HFF-Myc (cell line): ENCODE measurements around the gene ABCB6.
"Not testable (repeated sequence)": the region's sequence is repeated elsewhere in the genome, so short reads cannot be mapped to it uniquely, and the experiment has no call there.

ENCODE experiments used
- DNase-seq: peaks from one replicate; pipeline ENCODE4 v3.0.0-alpha.2; 2011; ENCODE audit warnings: low read depth; ENCODE audit errors: extremely low read depth
- H3K4me3 ChIP-seq: replicated peaks from 2 replicates; pipeline ENCODE4 v1.5.1; 2011; ENCODE audit warnings: low read depth, mild to moderate bottlenecking, control low read depth, low read length
- TF ChIP-seq, protein P1 (sequence below): IDR thresholded peaks from 2 replicates; pipeline ENCODE4 v1.5.1; 2012; ENCODE audit warnings: mild to moderate bottlenecking, low read depth, low read length, control low read depth; ENCODE audit errors: missing control alignments

Gene ABCB6

DNA sequence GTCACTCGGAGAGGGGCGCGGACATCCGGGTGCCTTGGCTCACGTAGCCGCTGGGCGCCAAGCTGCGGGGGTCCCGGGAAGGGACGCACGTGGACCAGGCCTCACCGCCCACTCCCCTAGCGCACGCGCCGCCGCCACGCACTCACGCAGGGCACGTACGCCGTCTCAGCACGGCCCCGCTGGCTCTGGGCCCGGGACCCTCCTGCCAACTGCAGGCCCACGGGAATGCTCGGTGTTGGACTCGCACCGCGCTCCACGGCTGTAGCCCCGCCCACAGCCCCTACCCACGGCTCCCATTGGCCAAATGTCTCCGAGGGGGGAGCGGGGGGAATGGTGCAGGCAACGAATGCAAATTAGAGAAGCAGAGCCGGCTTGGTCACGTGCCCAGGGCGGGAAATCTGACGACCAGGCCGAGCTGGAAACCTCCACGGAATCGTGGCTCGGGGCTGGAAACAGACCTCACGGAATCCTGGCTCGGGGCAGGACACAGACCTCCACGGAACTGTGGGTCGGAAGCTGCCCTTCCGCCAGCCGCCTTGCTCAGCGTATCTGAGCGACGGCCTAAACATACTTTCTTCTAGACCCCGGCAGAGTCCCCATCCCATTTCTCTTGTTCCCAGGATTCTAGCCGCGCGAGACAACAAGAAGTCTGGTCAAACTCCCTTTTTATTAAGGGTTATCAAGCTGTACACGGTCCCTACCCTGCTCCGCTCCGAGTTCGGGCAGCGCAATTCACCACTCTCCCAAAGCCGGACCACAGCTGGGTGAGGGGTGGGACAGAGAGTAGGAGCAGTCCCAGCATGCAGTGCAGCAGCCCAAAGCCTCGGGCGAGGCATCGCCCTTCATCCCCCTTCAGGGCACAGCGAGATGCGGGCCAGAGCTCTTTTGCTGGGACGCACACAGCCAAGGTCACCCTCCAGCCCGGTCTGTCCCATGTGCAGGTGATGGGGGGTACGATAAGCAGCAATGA lies at the start of gene ABCB6:
Gene ABCB6, minus strand, starts transcription at position 227 of the 970 bp plus-strand sequence. CDS start 285 bp downstream, outside the sequence.
- TF ChIP-seq, protein P1, sequence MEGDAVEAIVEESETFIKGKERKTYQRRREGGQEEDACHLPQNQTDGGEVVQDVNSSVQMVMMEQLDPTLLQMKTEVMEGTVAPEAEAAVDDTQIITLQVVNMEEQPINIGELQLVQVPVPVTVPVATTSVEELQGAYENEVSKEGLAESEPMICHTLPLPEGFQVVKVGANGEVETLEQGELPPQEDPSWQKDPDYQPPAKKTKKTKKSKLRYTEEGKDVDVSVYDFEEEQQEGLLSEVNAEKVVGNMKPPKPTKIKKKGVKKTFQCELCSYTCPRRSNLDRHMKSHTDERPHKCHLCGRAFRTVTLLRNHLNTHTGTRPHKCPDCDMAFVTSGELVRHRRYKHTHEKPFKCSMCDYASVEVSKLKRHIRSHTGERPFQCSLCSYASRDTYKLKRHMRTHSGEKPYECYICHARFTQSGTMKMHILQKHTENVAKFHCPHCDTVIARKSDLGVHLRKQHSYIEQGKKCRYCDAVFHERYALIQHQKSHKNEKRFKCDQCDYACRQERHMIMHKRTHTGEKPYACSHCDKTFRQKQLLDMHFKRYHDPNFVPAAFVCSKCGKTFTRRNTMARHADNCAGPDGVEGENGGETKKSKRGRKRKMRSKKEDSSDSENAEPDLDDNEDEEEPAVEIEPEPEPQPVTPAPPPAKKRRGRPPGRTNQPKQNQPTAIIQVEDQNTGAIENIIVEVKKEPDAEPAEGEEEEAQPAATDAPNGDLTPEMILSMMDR: no peak
- no peak for DNase-seq
- H3K4me3 ChIP-seq: peak within 1 kb of the TSS; percentile 60

DNA sequence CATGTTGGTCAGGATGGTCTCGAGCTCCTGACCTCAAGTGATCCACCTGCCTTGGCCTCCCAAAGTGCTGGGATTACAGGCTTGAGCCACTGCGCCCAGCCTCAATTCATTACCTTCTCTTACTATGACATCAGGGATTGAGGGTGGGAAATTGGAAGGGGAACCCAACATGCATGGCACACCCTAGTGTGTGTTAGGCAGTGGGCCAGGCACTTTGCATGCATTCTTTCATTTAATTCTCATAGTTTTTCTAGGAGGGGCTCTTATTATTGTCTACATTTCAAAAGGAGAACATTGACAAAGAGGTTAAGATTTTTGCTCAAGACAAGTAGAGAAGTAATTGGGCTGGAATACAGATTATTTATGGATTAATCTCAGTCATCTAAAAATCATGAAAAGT lies 49.5 kb upstream of the ABCB6 start:
- no peak for DNase-seq
- TF ChIP-seq, protein P1: no peak
- no peak overlapping the region for H3K4me3 ChIP-seq

DNA sequence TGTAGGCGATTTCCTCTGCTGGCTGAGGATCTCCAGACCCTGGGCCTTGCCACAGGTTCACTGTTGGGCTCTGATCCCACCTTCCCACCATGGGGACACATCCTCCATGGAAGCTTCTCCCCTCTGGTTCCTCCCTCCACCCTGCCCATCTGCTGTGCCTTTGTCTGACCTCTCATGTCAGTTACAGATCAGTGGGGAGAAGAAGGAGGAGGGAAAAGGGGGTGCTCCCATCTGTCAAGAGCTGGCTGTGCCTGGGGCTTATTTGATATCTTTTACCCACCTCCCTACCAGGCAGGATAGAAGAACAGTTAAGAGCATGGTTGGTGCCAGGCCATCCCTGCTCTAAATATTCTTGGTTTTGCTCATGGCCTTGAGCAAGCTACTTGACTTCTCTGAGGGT lies 48.1 kb upstream of the ABCB6 start:
- no peak overlapping the region for H3K4me3 ChIP-seq
- TF ChIP-seq, protein P1: no peak
- no peak for DNase-seq

- no peak overlapping the region for H3K4me3 ChIP-seq
- TF ChIP-seq, protein P1: no peak
- no peak for DNase-seq
Measured at GRCh38 chr2:219266232-219266631, 47.5 kb upstream of the ABCB6 start.

DNA sequence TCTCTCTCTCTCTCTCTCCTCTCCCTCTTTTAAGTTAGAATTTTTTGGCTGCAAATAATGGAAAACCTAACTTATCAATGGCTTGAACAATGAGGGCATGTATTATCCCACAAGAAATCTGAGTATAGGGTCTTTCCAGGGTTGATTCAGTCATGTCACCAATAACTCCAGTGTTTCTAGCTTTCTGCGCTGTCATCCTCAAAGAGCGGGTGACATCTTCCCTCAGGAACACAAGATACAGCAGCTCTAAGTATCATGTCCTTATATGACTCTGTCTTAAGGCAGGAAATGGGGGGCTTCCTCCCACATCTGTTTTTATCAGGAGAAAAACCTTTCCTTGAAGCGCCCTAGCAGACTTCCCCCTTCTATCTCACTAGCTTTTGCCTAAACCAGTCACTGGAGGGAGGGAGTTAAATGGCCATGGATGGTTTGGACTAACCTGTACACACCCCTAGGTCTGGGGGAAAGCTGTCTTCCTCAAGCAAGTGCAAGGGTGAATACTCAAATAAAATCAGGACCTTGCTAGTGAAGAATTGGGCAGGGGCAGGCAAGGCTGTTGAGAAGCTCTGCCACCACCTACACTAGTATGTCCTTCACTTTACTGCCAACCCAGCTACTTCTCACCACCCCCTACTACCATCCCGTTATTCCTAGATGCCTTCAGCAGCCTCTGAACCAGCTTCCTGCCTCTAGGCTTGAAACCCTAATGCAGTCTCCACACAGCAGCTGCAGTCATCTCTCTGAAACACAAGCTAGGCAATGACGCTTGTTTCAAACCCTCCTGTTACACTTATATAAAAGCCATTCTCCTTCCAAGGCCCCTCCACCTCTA lies 42.5 kb upstream of the ABCB6 start:
- no peak overlapping the region for H3K4me3 ChIP-seq
- no peak for DNase-seq
- TF ChIP-seq, protein P1: no peak

- H3K4me3 ChIP-seq, DNase-seq: not testable (repeated sequence)
Measured at GRCh38 chr2:219258942-219259341, 40.2 kb upstream of the ABCB6 start.
